CD4-positive, alpha-beta T cell treated with Interleukin-4 for 4 hours (primary cell): ENCODE data around the gene PIP4K2A.
A peak's percentile ranks its signal among the peaks of the same experiment; 100 is the strongest.
"Not testable (repeated sequence)": the region's sequence is repeated elsewhere in the genome, so short reads cannot be mapped to it uniquely, and the experiment has no call there.

Experiments
- DNase-seq: peaks from one replicate; pipeline ENCODE4 v3.0.0-alpha.2; 2020

PIP4K2A gene

GRCh38 chr10:22718659-22719058 is 4.3 kb upstream of the PIP4K2A start:
- not testable (repeated sequence) for DNase-seq

GRCh38 chr10:22717728-22718127 is 3.4 kb upstream of the PIP4K2A start:
- DNase-seq: no peak

GRCh38 chr10:22716943-22717342 is 2.6 kb upstream of the PIP4K2A start:
- DNase-seq: no peak

- no peak for DNase-seq
Measured at GRCh38 chr10:22715290-22715625, 880 bp upstream of the PIP4K2A start.

- DNase-seq: no peak
Measured at GRCh38 chr10:22713853-22714478, 412 bp downstream of the PIP4K2A start.

GRCh38 chr10:22712956-22713852 is 1.2 kb downstream of the PIP4K2A start:
- DNase-seq: no peak

GRCh38 chr10:22712211-22712955 is 2.0 kb downstream of the PIP4K2A start:
- DNase-seq: no peak

- no peak for DNase-seq
Measured at GRCh38 chr10:22711373-22711772, 3.0 kb downstream of the PIP4K2A start.

- DNase-seq: no peak
Measured at GRCh38 chr10:22710139-22710745, 4.1 kb downstream of the PIP4K2A start.

- DNase-seq: no peak
Measured at GRCh38 chr10:22708772-22709171, 5.6 kb downstream of the PIP4K2A start.

GRCh38 chr10:22705527-22705926 is 8.9 kb downstream of the PIP4K2A start:
- DNase-seq: no peak

GRCh38 chr10:22704942-22705341 is 9.4 kb downstream of the PIP4K2A start:
- DNase-seq: no peak

GRCh38 chr10:22704471-22704911 is 9.9 kb downstream of the PIP4K2A start:
- no peak for DNase-seq

- no peak for DNase-seq
Measured at GRCh38 chr10:22702348-22702747, 12.0 kb downstream of the PIP4K2A start.

GRCh38 chr10:22701132-22701826 is 13.1 kb downstream of the PIP4K2A start:
- DNase-seq: peak; percentile 33

GRCh38 chr10:22700489-22700888 is 13.9 kb downstream of the PIP4K2A start:
- no peak for DNase-seq

GRCh38 chr10:22699976-22700375 is 14.4 kb downstream of the PIP4K2A start:
- DNase-seq: no peak

- DNase-seq: no peak
Measured at GRCh38 chr10:22698941-22699440, 15.4 kb downstream of the PIP4K2A start.

- DNase-seq: no peak
Measured at GRCh38 chr10:22697800-22698199, 16.6 kb downstream of the PIP4K2A start.

GRCh38 chr10:22697101-22697500 is 17.3 kb downstream of the PIP4K2A start:
- DNase-seq: no peak

- no peak for DNase-seq
Measured at GRCh38 chr10:22693860-22694259, 20.5 kb downstream of the PIP4K2A start.

GRCh38 chr10:22693371-22693784 is 21.0 kb downstream of the PIP4K2A start:
- peak; percentile 60 for DNase-seq
